Measurements from ENCODE around the gene MEGF11.

MEGF11 gene

GRCh38 chr15:66129586-66129985 lies 124.0 kb downstream of the MEGF11 start:
- Histone ChIP-seq H3K27me3 (ENCODE audit: insufficient read depth, poor library complexity, severe bottlenecking) (peaks cover 15% of the 10 kb centered on the region), H3K27ac (ENCODE audit: poor library complexity, severe bottlenecking) (no peak overlapping the region), H3K36me3 (ENCODE audit: low read depth) (no peaks in the 10 kb centered on the region), H3K4me1 (ENCODE audit: insufficient read depth, poor library complexity, severe bottlenecking) (no peaks in the 10 kb centered on the region), H3K4me3 (ENCODE audit: severe bottlenecking) (no peak overlapping the region), H3K9me3 (ENCODE audit: severe bottlenecking) (no peaks in the 10 kb centered on the region)
- TF ChIP-seq CTCF (IDR thresholded peaks at IDR 0.05; ENCODE audit: poor library complexity, severe bottlenecking): no peak
- ATAC-seq (ENCODE audit: low read depth): no peak
- no peak for DNase-seq (ENCODE audit: low spot score)

- no peak for TF ChIP-seq CTCF (IDR thresholded peaks at IDR 0.05; ENCODE audit: poor library complexity, severe bottlenecking)
- H3K9me3 ChIP-seq (ENCODE audit: severe bottlenecking): no peaks in the 10 kb centered on the region
- H3K36me3 ChIP-seq (ENCODE audit: low read depth): no peaks in the 10 kb centered on the region
- H3K27ac ChIP-seq (ENCODE audit: poor library complexity, severe bottlenecking): no peak overlapping the region
- no peak for DNase-seq (ENCODE audit: low spot score)
- H3K27me3 ChIP-seq (ENCODE audit: insufficient read depth, poor library complexity, severe bottlenecking): peaks cover 17% of the 10 kb centered on the region
- no peak overlapping the region for H3K4me3 ChIP-seq (ENCODE audit: severe bottlenecking)
- no peaks in the 10 kb centered on the region for H3K4me1 ChIP-seq (ENCODE audit: insufficient read depth, poor library complexity, severe bottlenecking)
- no peak for ATAC-seq (ENCODE audit: low read depth)
These were observed 125.4 kb downstream of the MEGF11 start for GRCh38 chr15:66128116-66128680.

GRCh38 chr15:66126456-66126855 lies 127.1 kb downstream of the MEGF11 start:
- no peak for ATAC-seq (ENCODE audit: low read depth)
- no peaks in the 10 kb centered on the region for H3K9me3 ChIP-seq (ENCODE audit: severe bottlenecking)
- peaks cover 23% of the 10 kb centered on the region for H3K27me3 ChIP-seq (ENCODE audit: insufficient read depth, poor library complexity, severe bottlenecking)
- no peak for DNase-seq (ENCODE audit: low spot score)
- no peak overlapping the region for H3K27ac ChIP-seq (ENCODE audit: poor library complexity, severe bottlenecking)
- no peak for TF ChIP-seq CTCF (IDR thresholded peaks at IDR 0.05; ENCODE audit: poor library complexity, severe bottlenecking)
- no peaks in the 10 kb centered on the region for H3K4me1 ChIP-seq (ENCODE audit: insufficient read depth, poor library complexity, severe bottlenecking)
- no peaks in the 10 kb centered on the region for H3K36me3 ChIP-seq (ENCODE audit: low read depth)
- no peak overlapping the region for H3K4me3 ChIP-seq (ENCODE audit: severe bottlenecking)

GRCh38 chr15:66126031-66126441 lies 127.5 kb downstream of the MEGF11 start:
- peaks cover 23% of the 10 kb centered on the region for H3K27me3 ChIP-seq (ENCODE audit: insufficient read depth, poor library complexity, severe bottlenecking)
- H3K4me1 ChIP-seq (ENCODE audit: insufficient read depth, poor library complexity, severe bottlenecking): no peaks in the 10 kb centered on the region
- no peaks in the 10 kb centered on the region for H3K36me3 ChIP-seq (ENCODE audit: low read depth)
- ATAC-seq (ENCODE audit: low read depth) (no peak), DNase-seq (ENCODE audit: low spot score) (no peak)
- no peaks in the 10 kb centered on the region for H3K9me3 ChIP-seq (ENCODE audit: severe bottlenecking)
- H3K4me3 ChIP-seq (ENCODE audit: severe bottlenecking): no peak overlapping the region
- no peak overlapping the region for H3K27ac ChIP-seq (ENCODE audit: poor library complexity, severe bottlenecking)
- TF ChIP-seq CTCF (IDR thresholded peaks at IDR 0.05; ENCODE audit: poor library complexity, severe bottlenecking): no peak

GRCh38 chr15:66124651-66125050 lies 128.9 kb downstream of the MEGF11 start:
- H3K4me1 ChIP-seq (ENCODE audit: insufficient read depth, poor library complexity, severe bottlenecking): no peaks in the 10 kb centered on the region
- no peaks in the 10 kb centered on the region for H3K9me3 ChIP-seq (ENCODE audit: severe bottlenecking)
- peaks cover 17% of the 10 kb centered on the region for H3K27me3 ChIP-seq (ENCODE audit: insufficient read depth, poor library complexity, severe bottlenecking)
- DNase-seq (ENCODE audit: low spot score) (no peak), ATAC-seq (ENCODE audit: low read depth) (no peak)
- TF ChIP-seq CTCF (IDR thresholded peaks at IDR 0.05; ENCODE audit: poor library complexity, severe bottlenecking): no peak
- no peak overlapping the region for H3K27ac ChIP-seq (ENCODE audit: poor library complexity, severe bottlenecking)
- no peaks in the 10 kb centered on the region for H3K36me3 ChIP-seq (ENCODE audit: low read depth)
- H3K4me3 ChIP-seq (ENCODE audit: severe bottlenecking): no peak overlapping the region

All from RWPE2 (cell line).